Measurements from ENCODE around the gene VPS54. TPM values are rescaled to one million over a fixed set of nuclear protein-coding genes. Genes with fewer than 3 reads are reported as not detected.
"Not testable (repeated sequence)": the region's sequence is repeated elsewhere in the genome, so short reads cannot be mapped to it uniquely, and the experiment has no call there.

VPS54 gene
- total RNA-seq, 1 donor from 2014 or later, result 22.2 TPM

DNA sequence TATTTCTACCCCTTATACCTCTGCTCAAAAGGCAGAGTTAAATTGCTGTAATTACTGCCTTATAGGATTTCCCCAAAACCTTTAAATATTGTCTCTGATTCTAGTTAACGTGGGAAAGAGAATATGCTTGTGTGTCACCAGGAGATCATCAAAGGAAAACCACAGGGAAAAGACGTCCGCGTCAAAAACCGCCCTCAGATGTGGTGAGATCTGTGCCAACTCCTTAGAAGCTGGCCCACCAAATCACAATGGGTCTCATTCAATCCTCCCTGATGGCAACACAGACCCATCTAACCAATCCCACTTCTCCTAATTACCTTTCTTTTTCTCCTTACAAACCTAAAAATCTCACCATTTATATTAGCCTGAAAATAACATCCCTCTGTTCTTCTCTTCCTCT, 25.4 kb downstream of the VPS54 start:
- DNase-seq (ENCODE audit: low spot score), result no peak

DNA sequence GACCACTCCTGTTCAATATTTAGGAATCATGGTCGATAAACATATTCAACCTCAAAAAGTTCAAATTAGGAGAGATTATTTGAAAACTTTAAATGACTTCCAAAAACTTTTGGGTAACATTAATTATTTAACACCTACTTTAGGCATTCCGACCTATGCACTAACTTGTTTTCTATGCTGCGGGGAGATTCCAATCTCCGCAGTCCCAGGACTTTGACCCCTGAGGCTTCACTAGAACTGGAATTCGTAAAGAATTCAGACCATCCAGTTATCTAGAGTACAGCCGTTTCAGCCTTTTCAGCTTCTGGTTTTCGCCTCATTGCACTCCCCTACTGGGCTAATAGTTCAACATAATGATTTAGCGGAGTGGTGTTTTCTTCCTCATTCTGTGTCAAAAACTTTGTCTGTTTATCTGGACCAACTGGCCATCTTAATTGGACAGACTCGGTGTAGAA, 26.1 kb downstream of the VPS54 start:
- DNase-seq (ENCODE audit: low spot score), result not testable (repeated sequence)

DNA sequence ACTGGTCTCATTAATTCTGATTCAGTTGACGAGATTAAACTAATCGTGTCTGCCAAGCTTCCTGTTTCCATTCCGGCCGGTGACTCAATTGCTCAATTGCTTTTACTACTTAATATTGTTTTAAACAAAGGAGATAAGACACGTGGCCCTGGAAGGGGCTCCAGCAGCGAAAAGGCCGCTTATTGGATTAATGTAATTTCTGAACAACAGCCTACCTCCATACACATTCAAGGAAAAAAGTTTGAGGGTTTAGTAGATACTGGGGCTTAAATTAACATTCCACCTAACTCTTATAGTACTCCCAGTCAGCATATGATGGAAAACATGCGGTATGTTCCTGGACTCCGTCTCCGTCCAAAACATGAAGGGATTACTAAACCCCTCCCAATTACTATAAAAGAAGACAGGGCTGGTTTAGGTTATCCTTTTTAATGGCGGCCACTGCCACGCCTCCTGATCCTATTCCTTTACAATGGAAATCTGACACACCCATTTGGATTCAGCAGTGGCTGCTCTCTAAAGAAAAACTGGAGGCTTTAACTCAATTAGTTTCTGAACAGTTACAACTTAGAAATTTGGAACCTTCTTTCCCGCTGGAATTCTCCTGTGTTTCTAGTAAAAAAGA, 27.1 kb downstream of the VPS54 start:
- no peak for DNase-seq (ENCODE audit: low spot score)

DNA sequence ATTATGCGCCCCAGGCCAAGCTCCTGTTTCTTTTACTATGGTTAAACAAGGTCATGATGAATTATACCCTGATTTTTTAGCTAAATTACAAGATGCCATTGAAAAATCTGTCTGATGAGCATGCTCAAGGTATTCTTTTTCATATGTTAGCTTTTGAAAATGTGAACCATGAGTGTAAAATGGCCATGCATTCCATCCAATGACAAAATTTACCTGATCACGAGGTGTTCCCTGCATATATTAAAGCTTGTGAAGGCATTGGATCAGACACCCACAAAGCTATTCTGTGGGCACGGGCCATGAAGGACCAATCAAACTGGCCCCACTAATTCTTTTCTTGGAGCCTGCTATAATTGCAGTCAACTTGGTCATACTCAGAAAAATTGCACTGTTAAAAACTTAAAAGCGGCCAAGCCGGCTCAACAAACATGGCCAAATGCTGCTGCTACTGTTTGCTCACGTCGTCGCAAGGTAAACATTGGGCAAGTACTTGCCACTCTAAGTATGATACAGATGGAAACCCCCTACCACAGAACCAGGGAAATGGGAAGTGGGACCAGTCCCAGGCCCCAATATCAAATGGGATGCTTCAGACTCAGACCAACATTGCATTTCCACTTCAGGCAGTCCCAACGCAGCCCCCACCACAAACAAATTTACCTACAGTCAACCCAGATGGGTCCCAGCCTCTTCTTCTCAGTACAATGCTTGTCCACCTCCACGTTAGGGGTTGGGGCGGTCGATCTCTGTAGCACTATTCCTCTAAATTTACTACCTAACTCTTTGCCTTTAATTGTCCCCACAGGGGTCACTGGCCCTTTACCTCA, 27.8 kb downstream of the VPS54 start:
- DNase-seq (ENCODE audit: low spot score), result not testable (repeated sequence)

DNA sequence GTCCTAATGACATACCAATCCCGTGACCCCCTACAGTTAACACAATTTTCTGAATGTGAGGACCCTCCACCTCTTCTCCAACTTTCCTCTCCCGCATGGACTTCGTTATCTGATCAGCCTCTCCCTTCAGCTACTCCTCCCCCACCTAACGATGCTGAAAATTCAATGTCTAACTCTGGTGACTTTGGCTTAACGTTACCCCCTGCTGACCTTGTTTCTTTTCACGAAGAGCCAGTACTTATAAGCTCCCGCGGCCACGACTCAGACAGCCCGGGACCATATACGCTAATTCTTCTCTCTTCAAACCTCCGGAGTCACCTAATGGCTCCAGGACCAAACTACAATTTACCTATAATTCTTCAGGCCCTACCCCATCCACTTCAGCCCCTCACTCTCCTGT, 29.2 kb downstream of the VPS54 start:
- DNase-seq (ENCODE audit: low spot score), result no peak

DNA sequence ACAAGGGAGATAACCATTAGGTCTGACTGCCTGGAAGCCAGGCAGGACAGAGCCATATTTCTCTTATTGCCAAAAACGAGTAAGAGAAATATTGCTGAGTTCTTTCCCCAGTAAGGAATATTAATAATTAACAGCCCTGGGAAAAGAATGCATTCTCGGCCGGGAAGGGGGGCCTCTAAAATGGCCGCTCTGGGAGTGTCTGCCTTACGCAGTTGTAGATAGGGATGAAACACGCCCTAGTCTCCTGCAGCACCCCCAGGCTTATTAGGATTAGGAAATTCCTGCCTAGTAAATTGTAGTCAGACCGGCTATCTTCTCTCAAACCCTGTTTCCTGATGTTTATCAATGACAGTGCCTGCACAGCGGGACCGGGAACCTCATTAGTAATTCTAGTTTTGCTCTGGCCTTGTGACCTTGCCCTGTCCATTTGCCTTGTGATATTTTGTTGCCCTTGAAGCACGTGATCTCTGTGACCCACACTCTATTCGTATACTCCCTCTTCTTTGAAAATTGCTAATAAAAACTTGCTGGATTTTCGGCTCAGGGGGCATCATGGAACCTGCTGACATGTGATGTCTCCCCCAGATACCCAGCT, 30.3 kb downstream of the VPS54 start:
- not testable (repeated sequence) for DNase-seq (ENCODE audit: low spot score)

DNA sequence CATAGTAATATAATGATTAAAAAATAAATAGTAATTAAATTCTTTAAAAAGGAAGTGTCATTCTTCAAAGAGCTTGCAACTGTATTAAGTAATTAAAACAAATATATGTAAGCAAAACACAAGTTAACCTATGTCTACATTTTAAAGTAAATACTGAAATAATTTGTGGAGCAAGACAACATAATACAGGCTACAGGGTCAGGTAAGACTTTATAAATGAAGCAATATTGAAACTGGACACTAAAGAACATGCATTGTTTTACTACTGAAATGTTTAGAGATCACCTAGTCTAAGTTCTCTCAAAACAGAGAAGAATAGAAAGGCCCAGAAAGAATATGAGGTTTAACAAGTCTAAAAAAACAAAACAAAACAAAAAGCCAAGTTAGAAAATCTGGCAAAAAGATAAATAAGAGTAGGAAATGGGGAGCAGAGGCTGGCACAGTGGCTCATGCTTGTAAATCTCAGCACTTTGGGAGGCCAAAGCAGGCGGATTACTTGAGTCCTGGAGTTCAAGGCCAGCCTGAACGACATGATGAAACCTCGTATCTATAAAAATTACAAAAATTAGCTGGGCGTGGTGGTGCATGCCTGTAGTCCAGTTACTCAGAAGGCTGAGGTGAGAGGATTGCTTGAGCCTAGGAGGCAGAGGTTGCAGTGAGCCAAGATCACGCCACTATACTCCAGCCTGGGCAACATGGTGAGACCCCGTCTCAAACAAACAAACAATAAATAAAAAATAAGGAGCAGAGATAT, 34.4 kb downstream of the VPS54 start:
- no peak for DNase-seq (ENCODE audit: low spot score)

DNA sequence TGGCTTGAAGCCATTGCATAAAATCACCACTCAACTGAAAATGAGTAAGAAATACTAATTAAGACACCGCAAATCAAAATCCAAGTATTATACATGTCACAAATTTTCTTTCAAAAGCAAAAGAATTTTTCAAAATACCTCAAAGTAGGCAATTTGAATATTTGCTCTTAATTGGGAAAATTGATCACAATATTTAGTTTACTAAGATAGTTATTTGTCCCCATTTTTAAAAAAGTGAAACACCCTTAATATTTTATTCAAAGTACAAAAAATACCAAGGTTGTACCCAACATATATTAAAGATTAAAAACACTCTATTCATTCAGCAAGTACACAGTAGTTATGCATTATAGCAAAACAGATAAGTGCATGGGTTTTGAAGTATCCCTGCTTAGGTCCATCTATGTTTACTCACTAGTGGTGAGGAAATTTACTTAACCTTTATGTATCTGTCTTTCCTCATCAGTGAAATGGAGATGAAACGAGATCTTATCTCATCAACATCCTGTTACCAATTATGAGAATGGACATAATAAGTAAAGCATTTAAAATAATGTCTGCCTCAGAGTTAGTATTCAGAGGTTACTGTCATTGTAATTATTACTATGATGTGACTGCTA, 35.1 kb downstream of the VPS54 start:
- DNase-seq (ENCODE audit: low spot score), result no peak

DNA sequence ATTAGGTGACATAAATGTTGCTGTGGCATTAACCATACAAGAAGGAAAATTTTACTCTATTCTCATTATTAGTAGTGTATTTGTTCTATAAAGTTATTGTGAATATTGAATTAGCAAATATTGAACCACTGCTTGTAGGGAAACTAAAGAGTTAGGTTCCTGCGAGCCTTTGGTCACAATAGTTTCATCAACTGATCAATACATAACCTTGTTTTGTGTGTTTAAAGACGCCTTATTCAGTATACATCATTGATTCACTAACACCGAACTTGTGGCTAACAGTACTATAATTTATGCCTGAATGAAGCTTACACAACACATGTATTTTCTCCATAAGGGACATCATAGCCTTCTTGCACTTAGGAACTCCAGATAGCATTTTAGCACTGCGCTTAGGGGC, 36.9 kb downstream of the VPS54 start:
- no peak for DNase-seq (ENCODE audit: low spot score)

DNA sequence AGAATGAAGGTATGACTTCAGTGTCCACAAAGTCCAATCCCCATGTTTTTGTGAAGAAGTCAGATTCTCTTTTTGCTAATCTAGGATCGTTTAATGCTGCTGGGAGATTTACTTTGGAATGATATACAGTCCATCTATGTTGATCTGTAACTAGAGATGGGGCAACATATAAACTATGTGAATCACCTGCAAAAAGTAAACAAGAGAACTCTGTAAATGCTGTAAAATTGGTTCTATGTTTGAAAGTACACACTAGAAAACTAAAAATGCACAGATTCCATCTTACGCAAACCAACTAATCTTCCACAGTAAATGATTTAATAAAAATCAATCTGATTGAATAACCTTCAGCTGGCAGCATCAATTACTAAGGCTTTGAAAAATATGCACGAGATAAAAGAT, 37.5 kb downstream of the VPS54 start:
- DNase-seq (ENCODE audit: low spot score), result no peak

DNA sequence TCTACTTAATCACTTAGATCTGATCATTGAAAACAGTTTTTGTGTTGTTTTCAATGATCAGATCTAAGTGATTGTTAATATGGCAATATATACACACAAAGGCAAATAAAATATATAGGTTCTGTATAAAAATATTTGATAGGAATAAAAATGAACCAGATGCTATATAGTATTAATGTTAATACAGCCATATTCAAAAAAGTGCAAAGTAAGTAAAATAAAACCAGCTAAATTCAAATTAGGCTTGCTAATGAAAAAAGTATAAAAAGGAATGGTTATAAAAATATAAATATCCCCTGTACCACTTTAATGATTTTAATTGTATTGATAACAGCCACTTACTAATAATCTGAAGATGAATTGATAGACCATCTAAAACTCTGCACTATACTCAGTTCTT, 38.4 kb downstream of the VPS54 start:
- no peak for DNase-seq (ENCODE audit: low spot score)

DNA sequence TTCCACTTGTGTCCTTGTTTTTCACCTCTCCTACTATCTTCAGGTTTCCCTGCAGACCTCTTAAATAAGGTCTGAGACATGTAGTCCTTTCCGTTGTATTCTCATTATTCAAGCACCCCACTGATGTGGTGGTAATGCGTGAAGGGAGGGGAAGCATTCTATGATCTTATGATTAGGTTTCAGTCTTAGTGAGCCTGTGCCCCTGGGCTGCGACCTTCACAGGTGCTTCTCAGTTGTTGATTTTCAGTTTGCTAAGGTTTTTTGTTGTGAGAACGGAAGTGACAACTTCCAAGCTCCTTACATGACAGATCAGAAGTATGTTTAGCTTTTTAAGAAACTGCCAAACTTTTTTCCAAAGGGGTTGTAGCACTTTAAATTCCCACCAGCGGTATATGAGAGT, 41.3 kb downstream of the VPS54 start:
- DNase-seq (ENCODE audit: low spot score), result no peak

DNA sequence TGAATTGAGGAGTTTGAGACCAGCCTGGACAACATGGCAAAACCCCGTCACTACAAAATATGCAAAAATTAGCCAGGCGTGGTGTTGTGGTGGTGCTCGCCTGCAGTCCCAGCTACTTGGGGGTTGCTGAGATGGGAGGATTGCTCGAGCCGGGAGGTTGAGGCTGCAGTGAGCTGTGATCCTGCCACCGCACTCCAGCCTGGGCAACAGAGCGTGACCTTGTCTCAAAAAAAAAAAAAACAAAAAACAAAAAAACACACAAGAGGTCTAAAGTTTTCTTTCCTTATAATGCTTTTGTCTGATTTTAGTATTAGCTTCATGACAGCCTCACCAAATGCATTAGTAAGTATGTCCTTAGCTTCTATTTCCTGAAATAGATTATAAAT, 43.1 kb downstream of the VPS54 start:
- DNase-seq (ENCODE audit: low spot score), result no peak

DNA sequence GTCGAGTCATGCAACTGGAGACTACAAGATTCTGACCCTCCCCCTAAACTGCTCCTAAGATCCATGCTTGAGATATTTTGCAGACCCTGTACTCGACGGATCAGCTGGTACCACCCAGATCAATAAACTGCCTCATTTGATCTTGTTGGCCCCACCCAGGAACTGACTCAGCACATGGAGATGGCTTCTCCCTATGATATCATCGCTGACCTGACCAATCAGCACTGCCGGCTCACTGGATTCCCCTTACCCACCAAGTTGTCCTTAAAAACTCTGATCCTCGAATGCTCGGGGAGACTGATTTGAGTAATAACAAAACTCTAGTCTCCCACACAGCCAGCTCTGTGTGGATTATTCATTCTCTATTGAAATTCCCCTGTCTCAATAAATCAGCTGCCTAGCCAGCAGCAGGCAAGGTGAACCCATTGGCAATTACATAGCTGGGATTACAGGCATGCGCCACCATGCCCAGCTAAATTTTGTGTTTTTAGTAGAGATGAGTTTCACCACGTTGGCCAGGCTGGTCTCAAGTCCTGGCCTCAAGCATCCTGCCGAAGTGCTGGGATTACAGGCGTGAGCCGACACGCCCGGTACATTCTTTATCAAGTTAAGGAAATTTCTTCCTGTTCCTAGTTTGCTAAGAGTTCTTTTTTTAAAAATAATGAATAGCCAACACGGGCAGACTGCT, 43.6 kb downstream of the VPS54 start:
- no peak for DNase-seq (ENCODE audit: low spot score)

DNA sequence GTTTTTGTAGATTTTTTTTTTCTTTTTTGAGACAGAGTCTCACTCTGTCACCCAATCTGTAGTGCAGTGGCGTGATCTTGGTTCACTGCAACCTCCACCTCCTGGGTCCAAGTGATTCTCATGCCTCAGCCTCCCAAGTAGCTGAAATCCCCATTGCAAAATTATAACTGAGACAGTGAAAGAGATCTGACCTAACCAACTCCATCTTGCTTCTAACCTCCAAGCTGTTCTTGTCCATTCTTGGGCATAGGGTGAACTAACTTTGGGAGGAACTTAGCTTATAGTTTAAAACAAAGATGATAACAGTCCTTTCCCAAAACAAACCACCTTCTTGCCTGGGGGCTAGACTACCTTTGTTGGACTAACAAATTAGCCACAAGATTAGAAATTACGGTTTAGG, 44.2 kb downstream of the VPS54 start:
- DNase-seq (ENCODE audit: low spot score), result not testable (repeated sequence)

DNA sequence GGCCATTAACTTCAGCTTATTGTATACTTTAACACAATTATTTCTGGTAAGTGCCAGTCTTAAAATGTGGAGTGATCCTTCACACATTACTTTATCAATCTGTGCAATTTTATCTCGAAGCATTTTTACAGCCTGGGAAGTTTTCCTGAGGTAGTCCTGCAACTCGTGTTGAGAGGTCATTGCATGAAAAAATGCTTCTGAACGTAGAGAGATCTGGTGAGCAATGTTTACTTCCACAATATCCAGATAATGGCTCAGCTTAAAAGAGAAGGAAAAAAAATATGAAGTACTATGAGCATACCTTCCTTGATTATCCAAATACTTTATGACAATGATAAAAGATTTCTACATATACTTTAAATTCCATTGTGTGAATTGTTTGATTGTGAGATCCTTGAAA, 57.0 kb downstream of the VPS54 start:
- no peak for DNase-seq (ENCODE audit: low spot score)

DNA sequence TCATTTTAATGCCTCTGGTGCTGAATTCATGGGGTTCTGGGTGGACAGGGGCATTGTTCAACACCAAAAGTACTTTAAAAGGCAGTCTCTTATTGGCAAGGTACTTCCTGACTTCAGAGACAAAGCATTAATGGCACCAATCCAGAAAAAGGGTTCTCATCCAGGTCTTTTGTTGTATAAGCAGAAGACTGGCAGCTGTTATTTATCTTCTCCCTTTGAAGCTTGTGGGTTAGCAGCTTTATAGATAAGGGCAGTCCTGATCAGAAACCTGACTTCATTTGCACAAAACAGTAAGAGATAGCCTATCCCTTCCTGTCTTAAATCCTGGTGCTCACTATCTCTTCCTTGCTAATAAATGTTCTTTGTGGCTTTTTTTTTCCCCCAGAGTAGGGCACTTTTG, 68.8 kb downstream of the VPS54 start:
- no peak for DNase-seq (ENCODE audit: low spot score)

DNA sequence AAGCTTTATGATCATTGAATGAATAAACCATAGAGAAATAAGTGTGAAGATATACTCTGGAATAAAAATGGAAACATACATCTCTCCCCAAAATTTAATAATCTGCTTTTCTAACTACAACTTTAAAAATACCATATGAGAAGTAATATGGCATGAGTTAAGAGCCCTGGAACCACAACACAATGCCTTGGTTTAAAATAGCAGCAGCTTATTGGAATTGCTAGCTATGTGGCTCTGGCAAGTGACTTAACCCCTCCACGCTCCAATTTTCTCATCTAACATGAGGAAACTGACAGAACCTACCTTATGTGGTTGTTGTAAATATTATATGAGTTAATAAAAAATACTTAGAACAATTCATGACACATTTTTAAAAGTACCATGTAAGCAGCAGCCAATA, 76.4 kb downstream of the VPS54 start:
- DNase-seq (ENCODE audit: low spot score), result no peak

DNA sequence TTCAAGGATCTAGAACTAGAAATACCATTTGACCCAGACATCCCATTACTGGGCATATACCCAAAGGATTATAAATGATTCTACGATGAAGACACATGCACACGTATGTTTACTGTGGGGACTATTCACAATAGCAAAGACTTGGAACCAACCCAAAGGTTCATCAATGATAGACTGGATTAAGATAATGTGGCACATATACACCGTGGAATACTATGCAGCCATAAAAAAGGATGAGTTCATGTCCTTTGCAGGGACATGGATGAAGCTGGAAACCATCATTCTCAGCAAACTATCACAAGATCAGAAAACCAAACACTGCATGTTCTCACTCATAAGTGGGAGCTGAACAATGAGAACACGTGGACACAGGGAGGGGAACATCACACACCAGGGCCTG, 87.1 kb downstream of the VPS54 start:
- not testable (repeated sequence) for DNase-seq (ENCODE audit: low spot score)

DNA sequence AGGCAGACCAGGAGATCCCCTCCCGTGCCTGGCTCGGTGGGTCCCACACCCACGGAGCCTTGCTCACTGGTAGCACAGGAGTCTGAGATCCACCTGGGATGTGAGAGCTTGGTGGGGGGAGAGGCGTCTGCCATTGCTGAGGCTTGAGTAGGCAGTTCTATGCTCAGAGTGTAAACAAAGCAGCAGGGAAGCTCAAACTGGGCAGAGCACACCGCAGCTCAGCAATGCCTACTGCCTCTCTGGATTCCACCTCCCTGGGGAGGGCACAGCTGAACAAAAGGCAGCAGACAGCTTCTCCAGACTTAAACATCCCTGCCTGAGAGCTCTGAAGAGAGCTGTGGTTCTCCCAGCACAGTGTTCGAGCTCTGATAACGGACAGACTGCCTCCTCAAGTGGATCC, 92.4 kb downstream of the VPS54 start:
- no peak for DNase-seq (ENCODE audit: low spot score)

DNA sequence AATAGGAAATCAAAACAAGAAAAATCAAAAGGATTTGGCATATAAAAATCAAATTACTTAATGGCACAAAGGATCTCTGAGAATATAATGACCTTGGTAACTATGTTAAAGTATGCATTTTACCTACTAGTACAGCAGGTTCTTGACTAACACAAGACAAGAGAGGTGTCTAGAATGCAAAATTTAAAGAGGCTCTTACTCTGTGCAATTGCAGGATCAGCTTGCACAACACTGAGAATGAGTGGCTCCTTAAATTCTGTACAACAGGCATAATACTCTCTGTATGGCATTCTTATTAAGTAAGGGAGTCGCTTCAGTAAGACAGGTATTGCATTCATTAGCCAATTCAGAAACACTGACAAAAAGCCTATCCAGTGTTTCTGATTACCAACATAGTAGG, 104.9 kb downstream of the VPS54 start:
- DNase-seq (ENCODE audit: low spot score), result no peak
